ENCODE measurements around the gene PDE12. TPM values are rescaled to one million over a fixed set of nuclear protein-coding genes. Genes with fewer than 3 reads are reported as not detected.

PDE12 gene
- total and polyA plus RNA-seq, 2 of the 13 experiments (the other 11 are each of a cell fraction or from before 2014, with no cell fraction given), result 9.0 to 17.8 TPM

- ATAC-seq, result peak; percentile 65
- Histone ChIP-seq H3K4me2 (ENCODE audit: low read depth, low read length) (no peak overlapping the region), H3K4me3 (replicated peaks in 1 of 3; ENCODE audit: insufficient read depth in 1 of 3, low read depth in 2 of 3, low read length in 3 of 3) (no peak overlapping the region), H3K9ac (ENCODE audit: insufficient read depth, low read depth, low read length) (no peak overlapping the region), H3K4me1 (ENCODE audit: insufficient read depth, low read length) (no peaks in the 10 kb centered on the region), H3K79me2 (ENCODE audit: insufficient read depth, low read length) (peaks cover 90% of the 10 kb centered on the region), H4K20me1 (ENCODE audit: insufficient read depth, low read length) (peaks cover 58% of the 10 kb centered on the region), H3K9me3 (ENCODE audit: low read length) (no peaks in the 10 kb centered on the region), H3K36me3 (replicated peaks in 1 of 2; ENCODE audit: control insufficient read depth in 1 of 2, insufficient read depth in 2 of 2, low read length in 2 of 2) (peaks cover 4 to 65% of the 10 kb centered on the region in 2 experiments), H3K27ac (ENCODE audit: extremely low read length, insufficient read depth, low read length) (no peak overlapping the region), H2AFZ (ENCODE audit: low read length) (no peak overlapping the region), H3K27me3 (ENCODE audit: control insufficient read depth in 1 of 2, insufficient read depth in 2 of 2, low read length in 2 of 2) (no peaks in the 10 kb centered on the region)
- POLR2A ChIA-PET, result no interaction called here
- FAIRE-seq, result no peak
- in situ Hi-C loops (cut with HindIII; ENCODE audit: extremely low pct_ligation_motif_present, low pct_unique_long_range_greater_than_20kb) (no loop called here), intact Hi-C loops (cut with micrococcal nuclease; ENCODE audit: unreplicated experiment) (loop anchor here (2.0 kb wide), 1 partner anchor 186 kb away; no protein-coding TSS in a partner anchor)
- WGBS (ENCODE audit: low lambda C conversion rate), result 95% methylated on average over 7 of the region's 7 CpGs
- CTCF ChIA-PET (ENCODE audit: low intra/inter-chr PET ratio, low total read pairs), result no interaction called here
- TF ChIP-seq ZNF3 (CRISPR knock-in tag; IDR thresholded peaks at IDR 0.05) (no peak), THAP8 (CRISPR knock-in tag; IDR thresholded peaks at IDR 0.05; ENCODE audit: borderline replicate concordance) (no peak), MTF1 (CRISPR knock-in tag; IDR thresholded peaks at IDR 0.05) (no peak), CTCF (CRISPR knock-in tag; IDR thresholded peaks at IDR 0.05) (peak; percentile 26; the same call in 1 of the 2 replicates)
- TF ChIP-seq, protein P1, sequence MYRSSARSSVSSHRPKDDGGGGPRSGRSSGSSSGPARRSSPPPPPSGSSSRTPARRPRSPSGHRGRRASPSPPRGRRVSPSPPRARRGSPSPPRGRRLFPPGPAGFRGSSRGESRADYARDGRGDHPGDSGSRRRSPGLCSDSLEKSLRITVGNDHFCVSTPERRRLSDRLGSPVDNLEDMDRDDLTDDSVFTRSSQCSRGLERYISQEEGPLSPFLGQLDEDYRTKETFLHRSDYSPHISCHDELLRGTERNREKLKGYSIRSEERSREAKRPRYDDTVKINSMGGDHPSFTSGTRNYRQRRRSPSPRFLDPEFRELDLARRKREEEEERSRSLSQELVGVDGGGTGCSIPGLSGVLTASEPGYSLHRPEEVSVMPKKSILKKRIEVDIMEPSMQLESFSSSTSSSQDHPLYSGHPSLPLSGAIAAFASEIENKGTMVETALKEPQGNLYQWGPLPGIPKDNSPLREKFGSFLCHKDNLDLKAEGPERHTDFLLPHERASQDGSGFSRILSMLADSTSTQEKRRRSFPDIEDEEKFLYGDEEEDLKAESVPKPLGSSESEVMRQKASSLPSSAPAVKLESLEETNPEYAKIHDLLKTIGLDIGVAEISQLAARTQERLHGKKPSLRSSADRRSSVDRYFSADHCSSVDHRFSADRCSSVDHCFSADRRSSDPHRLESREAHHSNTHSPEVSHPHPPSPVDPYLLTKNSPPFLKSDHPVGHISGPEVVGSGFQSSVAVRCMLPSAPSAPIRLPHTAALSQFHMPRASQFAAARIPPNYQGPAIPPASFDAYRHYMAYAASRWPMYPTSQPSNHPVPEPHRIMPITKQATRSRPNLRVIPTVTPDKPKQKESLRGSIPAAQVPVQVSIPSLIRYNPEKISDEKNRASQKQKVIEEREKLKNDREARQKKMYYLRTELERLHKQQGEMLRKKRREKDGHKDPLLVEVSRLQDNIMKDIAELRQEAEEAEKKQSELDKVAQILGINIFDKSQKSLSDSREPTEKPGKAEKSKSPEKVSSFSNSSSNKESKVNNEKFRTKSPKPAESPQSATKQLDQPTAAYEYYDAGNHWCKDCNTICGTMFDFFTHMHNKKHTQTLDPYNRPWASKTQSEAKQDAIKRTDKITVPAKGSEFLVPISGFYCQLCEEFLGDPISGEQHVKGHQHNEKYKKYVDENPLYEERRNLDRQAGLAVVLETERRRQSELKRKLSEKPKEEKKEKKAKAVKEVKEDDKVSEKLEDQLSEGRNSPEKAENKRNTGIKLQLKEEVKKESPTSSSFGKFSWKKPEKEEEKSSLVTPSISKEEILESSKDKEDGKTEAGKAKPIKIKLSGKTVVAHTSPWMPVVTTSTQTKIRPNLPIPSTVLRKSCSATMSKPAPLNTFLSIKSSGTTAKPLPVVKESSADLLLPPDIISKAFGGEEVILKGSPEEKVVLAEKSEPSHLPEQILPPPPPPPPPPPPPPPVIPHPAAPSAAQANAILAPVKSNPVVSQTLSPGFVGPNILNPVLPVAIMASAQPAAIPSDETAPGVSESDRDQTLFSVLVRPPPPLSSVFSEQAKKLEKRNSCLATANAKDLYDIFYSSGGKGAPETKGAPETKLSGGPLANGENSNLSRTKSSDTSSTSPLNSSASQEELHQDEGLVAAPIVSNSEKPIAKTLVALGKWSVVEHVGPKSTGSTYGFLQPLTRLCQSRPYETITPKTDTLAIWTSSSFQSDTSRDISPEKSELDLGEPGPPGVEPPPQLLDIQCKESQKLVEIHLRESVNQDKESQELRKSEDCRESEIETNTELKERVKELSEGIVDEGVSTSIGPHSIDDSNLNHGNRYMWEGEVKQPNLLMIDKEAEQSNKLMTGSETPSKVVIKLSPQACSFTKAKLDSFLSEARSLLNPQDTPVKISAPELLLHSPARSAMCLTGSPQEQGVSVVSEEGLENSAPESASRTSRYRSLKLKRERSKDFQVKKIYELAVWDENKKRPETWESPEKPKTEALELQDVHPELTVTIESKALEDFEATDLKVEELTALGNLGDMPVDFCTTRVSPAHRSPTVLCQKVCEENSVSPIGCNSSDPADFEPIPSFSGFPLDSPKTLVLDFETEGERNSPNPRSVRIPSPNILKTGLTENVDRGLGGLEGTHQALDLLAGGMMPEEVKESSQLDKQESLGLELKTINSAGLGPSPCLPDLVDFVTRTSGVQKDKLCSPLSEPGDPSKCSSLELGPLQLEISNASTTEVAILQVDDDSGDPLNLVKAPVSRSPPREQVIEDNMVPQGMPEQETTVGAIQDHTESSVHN (CRISPR knock-in tag; IDR thresholded peaks at IDR 0.05), result no peak
- TF ChIP-seq, protein P2, sequence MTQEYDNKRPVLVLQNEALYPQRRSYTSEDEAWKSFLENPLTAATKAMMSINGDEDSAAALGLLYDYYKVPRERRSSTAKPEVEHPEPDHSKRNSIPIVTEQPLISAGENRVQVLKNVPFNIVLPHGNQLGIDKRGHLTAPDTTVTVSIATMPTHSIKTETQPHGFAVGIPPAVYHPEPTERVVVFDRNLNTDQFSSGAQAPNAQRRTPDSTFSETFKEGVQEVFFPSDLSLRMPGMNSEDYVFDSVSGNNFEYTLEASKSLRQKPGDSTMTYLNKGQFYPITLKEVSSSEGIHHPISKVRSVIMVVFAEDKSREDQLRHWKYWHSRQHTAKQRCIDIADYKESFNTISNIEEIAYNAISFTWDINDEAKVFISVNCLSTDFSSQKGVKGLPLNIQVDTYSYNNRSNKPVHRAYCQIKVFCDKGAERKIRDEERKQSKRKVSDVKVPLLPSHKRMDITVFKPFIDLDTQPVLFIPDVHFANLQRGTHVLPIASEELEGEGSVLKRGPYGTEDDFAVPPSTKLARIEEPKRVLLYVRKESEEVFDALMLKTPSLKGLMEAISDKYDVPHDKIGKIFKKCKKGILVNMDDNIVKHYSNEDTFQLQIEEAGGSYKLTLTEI (CRISPR knock-in tag; conservative IDR thresholded peaks at IDR 0.05), result no peak
- no TSS peak for BruUV-seq (replicated peaks)
- no peak for DNase-seq (ENCODE audit: low spot score)
These were observed 26.5 kb downstream of the PDE12 start for GRCh38 chr3:57582474-57583168.

Data from HepG2 (cell line).